M059J (cell line): ENCODE measurements around the gene CLIP1. TPM values are rescaled to one million over a fixed set of nuclear protein-coding genes. Genes with fewer than 3 reads are reported as not detected.
"Not testable (repeated sequence)": the region's sequence is repeated elsewhere in the genome, so short reads cannot be mapped to it uniquely, and the experiment has no call there.

Experiments used
- DNase-seq: peaks from one replicate; pipeline ENCODE4 v3.0.0-alpha.2; 2012; ENCODE audit warnings: low read depth
- total RNA-seq: library from RNA; depleted of rRNA; stranded (reverse); fragments of >200 nt; shearing (Covaris generic); gene quantifications from 2 replicates; pipeline ENCODE4 v1.2.3, GENCODE V29; 2014

The CLIP1 gene
- total RNA-seq, 1 experiment from 2014 or later = 33.3 TPM

DNA sequence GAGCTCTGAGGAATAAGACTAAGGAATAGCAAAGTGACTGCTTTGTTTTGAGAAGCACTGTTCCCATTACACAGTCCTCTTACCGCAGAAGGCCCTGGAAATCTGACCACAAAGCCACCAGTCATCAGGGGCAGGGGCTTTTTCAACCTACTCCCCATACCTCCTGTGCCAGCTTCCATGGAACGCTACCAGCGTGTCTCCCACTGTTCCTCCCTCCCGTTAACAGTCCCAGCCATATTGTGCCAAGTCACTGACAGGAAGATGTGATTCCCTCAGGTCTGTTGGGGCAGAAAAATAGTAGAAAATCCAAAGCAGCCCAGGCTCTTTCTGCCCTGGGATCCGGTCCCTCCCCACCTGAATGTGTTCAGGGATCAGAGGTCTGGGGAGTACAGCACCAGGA, 109.5 kb downstream of the CLIP1 start:
- peak; percentile 68 for DNase-seq

- no peak for DNase-seq
Measured at GRCh38 chr12:122311696-122312095, 110.8 kb downstream of the CLIP1 start.

DNA sequence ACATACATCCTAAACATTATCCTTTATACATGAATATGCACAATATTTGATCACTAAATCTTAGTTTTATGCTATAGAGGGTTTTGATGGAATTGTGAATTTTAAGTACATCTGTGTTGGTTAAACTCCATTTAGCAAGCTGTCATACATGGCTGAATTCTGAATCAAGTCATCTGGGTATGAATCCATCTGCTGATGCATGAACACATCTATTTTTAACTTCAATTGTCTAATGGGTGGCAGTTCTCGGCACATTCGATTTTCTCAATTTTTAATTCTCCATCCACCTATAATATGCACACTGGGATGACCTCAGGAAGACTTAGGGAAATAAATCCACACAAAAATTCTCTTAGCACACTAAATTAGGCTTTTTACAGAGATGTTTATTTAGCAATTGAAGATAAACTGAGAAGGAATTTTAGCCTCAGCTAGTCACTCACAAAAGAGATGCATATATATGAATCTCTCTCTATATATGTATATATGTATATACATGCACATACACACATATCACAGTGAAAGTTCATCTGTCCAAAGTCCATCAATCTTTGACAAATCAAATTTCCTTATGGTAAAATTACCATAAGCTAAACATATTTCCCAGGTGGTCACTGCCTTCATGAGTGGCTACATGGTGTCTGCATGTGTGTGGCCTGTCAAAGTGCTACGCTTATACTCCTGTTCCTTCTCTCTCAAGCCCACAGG, 111.7 kb downstream of the CLIP1 start:
- DNase-seq = no peak

- no peak for DNase-seq
Measured at GRCh38 chr12:122309564-122310121, 112.8 kb downstream of the CLIP1 start.

DNA sequence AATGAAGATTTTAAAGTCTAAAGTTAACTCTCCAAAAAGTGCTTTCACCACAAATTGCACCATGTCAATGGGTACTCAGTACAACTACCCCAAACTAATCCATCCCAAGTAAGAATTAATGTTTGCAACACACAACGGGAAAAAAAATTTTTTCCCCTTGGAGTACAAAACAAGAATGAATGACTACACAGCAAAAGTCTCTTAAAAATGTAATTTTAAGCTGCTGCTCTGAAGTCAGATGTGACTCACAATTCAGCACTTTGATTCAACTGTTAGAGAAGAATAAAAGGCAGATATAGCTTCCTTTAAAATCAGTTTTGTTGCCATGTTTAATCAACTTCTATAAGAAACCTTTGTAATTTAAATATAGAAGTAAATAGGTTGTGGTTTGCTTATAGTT, 113.7 kb downstream of the CLIP1 start:
- DNase-seq = no peak

DNA sequence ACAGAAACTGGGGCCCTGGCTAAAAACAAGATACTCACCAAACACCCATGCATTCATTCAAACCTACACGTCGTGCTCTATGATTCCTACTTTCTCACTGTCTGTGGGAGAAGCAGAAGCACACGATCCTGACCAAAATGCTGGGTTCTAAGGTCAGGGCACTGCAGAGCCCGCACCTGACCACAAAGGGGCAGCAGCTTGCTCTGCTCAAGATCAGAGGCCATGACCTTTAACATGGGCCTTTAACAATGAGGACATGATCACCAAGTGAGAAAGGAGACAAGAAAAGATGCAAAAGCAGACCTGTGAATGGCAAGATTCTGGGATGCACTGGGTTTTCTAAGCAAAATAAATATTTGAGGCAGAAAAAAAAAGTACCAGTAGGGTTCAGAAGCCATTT, 116.1 kb downstream of the CLIP1 start:
- no peak for DNase-seq

- DNase-seq = peak; percentile 38
Measured at GRCh38 chr12:122304924-122305323, 117.5 kb downstream of the CLIP1 start.

DNA sequence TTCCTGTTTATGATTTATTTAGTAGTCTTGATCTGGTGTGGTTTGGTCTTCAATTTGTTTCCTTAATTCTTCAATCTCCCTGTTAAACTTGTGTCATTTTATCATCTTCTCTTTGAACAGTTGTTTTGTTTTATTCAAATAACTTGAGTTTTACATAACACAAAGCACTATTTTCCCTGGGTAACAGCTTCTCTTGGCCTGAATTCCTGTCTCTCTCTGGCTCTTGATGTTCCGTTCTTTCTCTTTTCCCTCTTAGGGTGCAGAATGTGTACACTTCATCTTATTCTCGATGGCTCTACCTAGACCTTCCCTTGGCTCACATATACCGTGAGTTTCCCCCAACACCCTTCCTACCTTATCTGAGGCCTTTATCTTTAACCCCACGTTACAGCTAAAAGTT, 119.4 kb downstream of the CLIP1 start:
- no peak for DNase-seq

GRCh38 chr12:122298071-122298748, 124.3 kb downstream of the CLIP1 start:
- no peak for DNase-seq

DNA sequence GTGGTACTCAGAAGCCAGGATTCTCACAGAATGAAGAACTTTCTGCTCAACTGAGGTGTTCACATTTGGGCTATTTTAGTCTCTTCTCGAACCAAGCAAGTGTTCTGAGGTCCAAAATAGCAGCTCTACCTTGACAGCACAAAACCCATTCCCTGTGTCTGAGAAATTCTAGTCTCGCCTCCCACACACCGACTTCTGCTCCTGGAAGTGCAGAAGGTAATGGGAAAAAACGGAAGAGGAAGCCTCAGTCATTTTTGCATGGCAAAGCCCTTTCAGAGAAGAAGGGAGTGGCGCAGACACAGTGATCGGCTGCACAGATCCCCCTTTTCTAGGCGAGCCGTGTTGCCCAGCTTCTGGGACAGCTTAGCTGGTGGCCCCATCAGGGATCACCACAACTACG, 125.0 kb downstream of the CLIP1 start:
- DNase-seq = no peak

GRCh38 chr12:122295877-122296276, 126.6 kb downstream of the CLIP1 start:
- no peak for DNase-seq

GRCh38 chr12:122293081-122293480, 129.4 kb downstream of the CLIP1 start:
- no peak for DNase-seq

GRCh38 chr12:122291431-122291830, 131.0 kb downstream of the CLIP1 start:
- no peak for DNase-seq

GRCh38 chr12:122283680-122284079, 138.8 kb downstream of the CLIP1 start:
- no peak for DNase-seq

DNA sequence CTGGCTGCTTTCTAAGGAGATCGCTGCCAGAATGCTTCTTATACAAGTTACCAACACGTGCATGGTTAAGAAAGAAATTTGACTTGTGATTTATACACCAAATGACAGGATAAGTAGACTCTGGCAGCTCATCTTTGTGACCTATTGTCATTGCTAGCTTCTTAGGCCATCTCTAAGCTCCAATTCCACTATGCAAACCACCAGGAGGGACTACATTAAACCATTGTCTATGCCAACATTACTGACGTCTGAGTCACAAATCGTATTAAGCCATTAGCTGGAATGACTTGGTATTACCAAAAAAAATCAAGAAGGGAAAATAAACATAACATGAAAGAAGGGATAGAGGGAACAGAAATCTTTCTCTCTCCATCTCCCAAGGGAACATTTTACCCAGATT, 140.4 kb downstream of the CLIP1 start:
- DNase-seq = peak; percentile 83

- DNase-seq = no peak
Measured at GRCh38 chr12:122276242-122276641, 146.2 kb downstream of the CLIP1 start.

- no peak for DNase-seq
Measured at GRCh38 chr12:122275459-122275858, 147.0 kb downstream of the CLIP1 start.

DNA sequence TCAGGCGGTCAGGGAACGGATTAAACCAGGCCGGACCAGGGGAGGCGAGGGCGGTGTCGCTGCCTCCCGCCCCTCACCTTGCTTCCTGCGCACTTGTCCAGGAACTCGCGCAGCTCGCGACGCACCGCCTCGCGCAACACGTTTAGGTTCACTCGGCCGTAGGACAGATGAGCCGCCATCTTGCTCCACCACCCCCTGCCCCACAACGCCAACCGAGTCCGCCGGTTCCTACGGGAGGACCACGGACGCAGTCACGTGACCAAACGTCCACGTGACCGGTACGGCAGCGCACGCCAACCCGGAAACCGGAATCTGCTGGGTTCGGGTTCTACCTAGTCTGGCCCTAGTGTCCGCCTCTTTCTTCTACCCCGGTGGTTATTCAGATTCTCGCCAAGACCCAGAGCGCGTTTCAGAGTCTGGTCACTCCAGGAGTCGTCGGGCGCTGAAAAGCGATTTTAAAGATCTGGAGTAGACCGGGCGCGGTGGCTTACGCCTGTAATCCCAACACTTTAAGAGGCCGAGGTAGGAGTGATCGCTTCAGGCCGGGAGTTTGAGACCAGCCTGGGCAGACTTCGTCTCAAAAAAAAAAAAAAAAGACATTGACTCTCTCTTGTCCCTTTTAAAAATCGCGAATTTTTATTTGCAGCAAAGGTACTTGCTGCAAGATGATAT, 156.1 kb downstream of the CLIP1 start, which contains the start of gene VPS33A:
VPS33A (minus strand) TSS at position 265 of the 672 bp plus-strand sequence; CDS start at position 179, 86 bp downstream.
- DNase-seq = peak; percentile 95

DNA sequence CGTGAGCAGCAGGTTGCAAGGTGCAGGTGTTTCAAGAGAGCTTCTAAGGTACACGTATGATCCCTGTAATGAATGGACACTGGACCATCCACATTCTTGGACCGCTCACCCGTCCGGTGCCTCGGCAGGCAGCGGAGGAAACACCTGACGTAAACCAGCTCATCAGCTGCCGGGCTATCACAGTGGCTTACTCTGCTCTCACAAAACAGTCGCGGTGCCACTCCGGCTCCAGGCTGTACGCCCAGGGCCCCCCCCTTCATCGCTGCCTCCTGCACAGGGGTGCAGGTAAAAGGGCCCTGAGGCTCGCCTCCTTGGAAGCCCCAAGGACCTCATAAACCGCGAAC, 156.6 kb downstream of the CLIP1 start:
- peak; percentile 38 for DNase-seq

DNA sequence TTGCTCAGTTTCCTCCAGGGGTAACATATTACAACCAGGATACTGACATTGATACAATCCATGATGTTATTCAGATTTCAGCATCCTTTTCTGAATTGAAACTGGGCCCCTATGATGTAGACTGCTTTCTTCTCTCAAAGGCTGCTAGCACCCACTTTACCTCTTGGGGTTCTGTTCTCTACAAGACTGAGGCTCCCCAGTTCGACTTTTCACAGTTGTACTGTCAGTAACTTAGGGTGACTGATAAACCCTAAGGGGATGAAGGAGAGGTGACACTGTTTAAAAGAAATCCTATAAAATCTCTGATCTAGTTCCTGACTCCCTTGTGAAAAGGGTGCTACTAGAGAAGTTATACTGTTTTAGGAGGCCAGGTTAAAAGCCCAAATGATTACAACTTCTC, 157.0 kb downstream of the CLIP1 start:
- DNase-seq = peak; percentile 4

- not testable (repeated sequence) for DNase-seq
Measured at GRCh38 chr12:122260735-122261134, 161.7 kb downstream of the CLIP1 start.

DNA sequence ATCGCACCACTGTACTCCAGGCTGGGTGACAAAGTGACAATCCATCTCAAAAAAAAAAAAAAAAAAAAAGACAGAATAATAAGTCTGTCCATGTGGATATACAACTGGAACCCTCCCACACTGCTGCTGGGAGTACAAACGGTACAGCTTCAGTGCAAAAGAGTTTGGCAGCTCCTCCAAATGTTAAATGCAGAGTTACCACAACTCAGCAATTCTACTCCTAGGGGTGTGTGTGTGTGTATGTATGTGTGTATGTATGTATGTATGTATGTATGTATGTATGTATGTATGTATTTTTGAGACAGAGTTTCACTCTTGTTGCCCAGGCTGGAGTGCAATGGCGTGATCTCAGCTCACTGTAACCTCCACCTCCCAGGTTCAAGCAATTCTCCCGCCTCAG, 163.5 kb downstream of the CLIP1 start:
- not testable (repeated sequence) for DNase-seq

GRCh38 chr12:122258462-122258861, 164.0 kb downstream of the CLIP1 start:
- DNase-seq = not testable (repeated sequence)
